HG03175 (cell line): Measurements from ENCODE around the gene UNC13C.

ENCODE experiments used
- ATAC-seq: cut with Tn5 transposase; IDR thresholded peaks from one replicate; pipeline ENCODE4 v1.9.1; 2021; ENCODE audit warnings: mild to moderate bottlenecking, moderate library complexity; ENCODE audit not compliant: unreplicated experiment

The UNC13C gene

GRCh38 chr15:54559405-54560069, 581.3 kb downstream of the UNC13C start:
- no peak for ATAC-seq

GRCh38 chr15:54560417-54560816, 582.2 kb downstream of the UNC13C start:
- ATAC-seq = no peak

- ATAC-seq = no peak
These were observed 585.9 kb downstream of the UNC13C start for GRCh38 chr15:54564166-54564565.

DNA sequence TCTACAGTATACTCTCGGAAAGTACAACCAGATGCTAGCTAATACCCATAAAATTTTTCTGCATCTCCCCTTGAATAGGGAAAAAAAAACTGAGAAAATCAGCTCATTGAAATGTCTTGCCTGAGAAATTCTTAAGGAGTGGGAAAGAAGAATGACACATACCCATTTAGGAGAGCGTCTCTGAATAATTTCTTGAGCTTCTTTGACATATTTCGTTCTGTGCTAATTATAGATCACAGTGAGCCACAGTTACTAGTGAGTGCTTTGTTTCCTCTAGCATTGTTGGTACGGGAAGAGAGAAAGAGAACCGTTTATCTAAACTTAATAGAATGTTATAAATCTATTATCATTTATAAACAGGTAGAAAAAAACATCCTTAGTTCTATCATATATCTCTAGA, 588.4 kb downstream of the UNC13C start:
- ATAC-seq = no peak

DNA sequence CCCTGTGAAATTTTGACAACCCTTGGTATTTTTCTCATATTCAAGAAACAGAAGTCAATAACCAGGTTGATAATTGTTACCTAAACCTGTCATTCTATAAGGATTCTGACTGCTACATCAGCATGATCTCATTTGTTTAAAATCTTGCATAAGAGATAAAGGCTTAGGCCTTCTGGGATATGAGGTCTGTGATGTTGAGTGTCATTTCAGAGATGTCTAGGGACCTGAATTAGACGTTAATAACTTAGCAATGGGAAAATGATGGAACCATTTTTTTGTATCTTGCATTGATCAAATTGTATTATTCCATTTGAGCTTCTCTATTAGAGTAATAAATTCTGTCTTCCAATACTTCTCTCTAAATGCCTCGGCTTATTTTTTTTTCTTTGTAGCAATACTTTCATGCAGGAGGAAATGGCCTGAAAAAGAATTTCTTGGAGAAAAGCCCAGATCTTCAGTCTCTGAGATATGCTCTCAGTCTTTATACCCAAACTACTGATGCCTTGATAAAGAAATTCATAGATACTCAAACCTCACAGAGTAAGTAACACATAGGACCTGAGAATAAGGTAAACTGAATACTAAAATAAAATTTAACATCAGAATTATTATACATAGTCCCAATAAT, 589.3 kb downstream of the UNC13C start:
- ATAC-seq = no peak

GRCh38 chr15:54568381-54568780, 590.1 kb downstream of the UNC13C start:
- ATAC-seq = no peak

GRCh38 chr15:54571576-54571975, 593.3 kb downstream of the UNC13C start:
- ATAC-seq = no peak

- ATAC-seq = no peak
These were observed 597.3 kb downstream of the UNC13C start for GRCh38 chr15:54575586-54575985.

DNA sequence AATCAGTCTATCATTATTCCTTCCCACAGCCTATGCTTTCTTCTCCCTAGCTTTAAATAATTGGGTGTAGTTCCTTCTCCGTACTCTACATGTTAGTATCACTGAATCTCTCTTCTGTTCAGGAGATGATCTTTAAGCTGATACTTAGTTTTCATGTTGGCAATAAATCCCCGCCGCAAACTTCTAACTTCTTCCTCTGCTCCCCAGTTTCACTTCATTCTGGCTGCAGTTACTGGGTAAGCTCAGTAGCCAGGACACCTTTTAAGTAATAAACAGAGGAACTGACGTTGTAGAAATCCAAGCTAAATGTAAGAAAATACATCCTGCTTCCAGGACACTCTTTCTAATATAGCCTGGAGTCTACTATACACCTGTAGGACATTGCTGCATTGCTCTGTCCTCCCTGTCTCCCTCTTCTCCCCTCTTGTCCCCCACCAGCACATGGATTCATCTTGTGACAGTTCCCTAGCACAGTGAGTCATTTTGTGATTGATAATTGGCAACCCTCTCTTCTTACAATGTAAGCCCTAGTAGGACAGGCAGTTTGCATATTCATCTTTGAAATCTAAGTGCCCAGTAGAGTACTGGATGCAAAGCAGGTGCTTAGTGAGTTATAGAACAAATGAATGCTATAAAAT, 598.2 kb downstream of the UNC13C start:
- no peak for ATAC-seq

GRCh38 chr15:54577476-54578250, 599.4 kb downstream of the UNC13C start:
- ATAC-seq = no peak

- no peak for ATAC-seq
These were observed 601.6 kb downstream of the UNC13C start for GRCh38 chr15:54579855-54580254.

DNA sequence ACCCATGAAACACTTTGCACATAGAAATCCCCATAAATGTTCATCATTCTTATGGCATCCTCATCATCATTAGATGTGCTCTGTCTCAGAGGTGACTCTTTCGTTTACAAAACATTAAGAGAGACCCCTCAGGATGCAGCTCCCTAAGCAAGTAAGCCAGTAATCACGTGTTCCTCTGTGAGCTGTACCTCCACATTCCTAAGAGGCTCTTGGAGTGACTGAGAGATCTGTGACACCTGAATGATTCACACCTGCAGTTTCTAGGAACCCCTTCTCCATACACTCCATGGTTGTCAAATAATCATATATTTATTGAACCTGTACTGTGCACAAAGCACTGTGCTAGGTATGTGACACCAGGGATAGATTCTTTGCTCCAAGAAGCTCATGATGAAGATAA, 602.4 kb downstream of the UNC13C start:
- ATAC-seq = no peak

DNA sequence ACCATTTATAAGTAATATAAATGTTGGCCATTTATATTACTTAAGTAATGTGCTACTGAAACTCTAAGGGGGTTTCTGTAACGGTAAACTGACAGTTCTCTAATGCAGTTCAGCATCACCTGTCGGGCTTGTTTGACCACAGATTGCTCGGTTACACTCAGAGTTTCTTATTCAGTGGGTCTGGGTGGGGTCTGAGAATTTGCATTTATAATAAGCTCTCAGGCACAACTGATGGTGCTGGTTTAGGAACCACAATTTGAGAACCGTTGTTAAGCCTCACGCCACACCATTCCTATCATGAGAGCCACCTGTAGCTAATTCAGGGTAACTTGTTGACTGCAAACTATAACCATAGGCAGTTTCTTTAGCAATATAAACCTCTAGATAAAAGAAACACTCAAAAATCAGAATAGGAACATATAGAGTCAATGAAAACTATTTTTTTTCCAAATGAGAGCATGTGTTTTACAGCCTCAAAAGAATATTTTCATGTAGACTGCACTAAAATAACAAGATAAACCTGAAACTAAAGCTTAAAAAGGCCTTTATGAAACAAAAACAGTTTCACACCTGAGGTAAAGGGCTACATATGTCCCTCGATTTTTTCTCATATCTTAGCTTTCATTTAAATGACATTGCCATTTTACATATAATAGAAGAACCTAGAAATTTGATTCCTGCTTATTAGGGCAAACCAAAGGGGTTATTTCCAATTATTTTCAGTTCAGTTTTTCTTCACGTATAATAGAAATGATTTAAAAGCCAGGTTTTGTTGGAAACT, 604.8 kb downstream of the UNC13C start:
- ATAC-seq = peak; percentile 61

DNA sequence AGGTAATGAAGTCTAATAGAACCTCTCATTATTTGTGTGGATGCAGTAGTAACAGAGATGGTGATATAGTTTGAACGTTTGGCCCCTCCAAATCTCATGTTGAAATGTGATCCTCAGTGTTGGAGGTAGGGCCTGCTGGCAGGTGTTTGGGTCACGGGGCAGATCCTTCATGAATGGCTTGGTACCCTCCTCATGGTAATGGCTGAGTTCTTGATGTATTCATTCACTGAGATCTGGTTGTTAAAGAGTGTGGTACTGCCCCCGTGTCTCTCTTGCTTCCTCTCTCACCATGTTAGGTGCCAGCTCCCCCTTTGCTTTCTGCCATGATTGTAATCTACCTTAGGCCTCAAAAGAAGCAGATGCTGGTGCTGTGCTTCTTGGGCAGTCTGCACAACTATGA, 606.8 kb downstream of the UNC13C start:
- no peak for ATAC-seq

GRCh38 chr15:54594115-54594514, 615.9 kb downstream of the UNC13C start:
- ATAC-seq = no peak

DNA sequence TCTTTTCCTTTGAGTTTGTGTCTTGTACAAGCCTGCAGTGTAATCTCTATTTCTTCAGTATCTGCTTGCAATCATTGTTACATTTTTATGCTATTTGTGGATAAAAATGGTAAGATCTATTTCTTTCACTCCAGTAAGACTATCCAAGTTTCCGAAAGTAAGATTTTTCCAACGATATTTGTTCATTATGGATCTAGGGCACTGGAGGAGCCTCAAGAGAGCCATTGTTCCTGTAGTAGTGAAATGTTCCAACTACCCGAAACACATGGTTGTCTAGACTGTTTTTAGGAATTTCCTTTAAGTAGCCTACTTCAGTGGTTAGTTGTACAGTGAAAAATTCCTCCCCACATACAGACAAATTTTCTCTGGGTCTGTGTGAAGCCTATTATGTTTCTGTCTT, 621.1 kb downstream of the UNC13C start:
- no peak for ATAC-seq

GRCh38 chr15:54605043-54605442, 626.8 kb downstream of the UNC13C start:
- no peak for ATAC-seq

GRCh38 chr15:54605556-54605955, 627.3 kb downstream of the UNC13C start:
- ATAC-seq = no peak

DNA sequence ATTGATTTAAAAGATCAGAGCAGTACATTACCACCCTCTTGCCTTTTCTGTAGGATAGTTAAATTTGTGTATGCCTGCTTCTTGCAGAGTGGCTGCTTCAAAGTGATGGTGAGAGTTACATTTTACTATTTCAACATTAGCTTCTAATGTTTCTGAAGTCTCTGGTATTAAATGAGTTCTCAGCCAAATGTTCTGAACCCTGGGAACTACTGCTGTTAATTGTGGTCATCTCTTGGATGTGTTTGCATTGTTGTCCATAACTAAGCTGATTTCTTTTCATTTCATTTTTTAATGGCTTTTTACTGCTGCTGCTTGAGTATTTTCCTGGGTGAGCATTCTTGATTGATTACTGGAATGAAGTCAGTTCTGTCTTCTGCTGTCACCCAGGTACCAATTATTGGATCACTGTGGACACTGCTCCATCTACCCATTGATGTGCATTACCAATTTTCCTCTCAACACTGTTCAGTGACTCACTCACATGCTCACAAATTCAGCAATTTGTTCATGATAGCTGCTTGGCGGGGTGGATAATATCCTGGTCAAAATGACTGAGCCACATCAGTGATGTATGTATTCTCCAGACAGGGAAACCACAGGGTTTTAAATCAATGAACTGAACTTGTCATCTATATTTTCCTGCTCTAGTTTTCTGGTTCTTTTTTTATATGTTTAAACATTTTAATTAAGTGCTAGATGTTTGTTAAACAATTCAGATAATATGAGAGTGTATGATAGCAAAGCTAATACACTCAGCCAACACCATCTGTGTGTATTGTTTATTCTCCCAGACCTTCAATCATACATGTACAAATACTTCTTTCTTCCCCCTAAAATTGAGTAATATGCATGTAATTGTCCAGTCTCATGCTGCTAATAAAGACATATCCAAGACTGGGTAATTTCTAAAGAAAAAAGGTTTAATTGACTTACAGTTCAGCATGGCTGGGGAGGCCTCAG, 630.9 kb downstream of the UNC13C start:
- no peak for ATAC-seq

- ATAC-seq = no peak
These were observed 639.9 kb downstream of the UNC13C start for GRCh38 chr15:54618120-54618519.
